Gastrocnemius medialis (tissue), 4 donors: Measurements from ENCODE around the gene SKA1. TPM values are rescaled to one million over a fixed set of nuclear protein-coding genes. Genes with fewer than 3 reads are reported as not detected.

ENCODE experiments used
- ATAC-seq, 2 donors: fragments of 150-250 bp; one replicate each; pipeline ENCODE4 v1.9.1; 2016
- DNase-seq, 2 donors: peaks; one replicate each; pipeline ENCODE4 v3.0.0-alpha.2; 2019
- H3K27ac ChIP-seq, 4 donors: fragments of 200-600 bp; sonication (generic); 1 replicate in 1 of 4; 2 replicates in 3 of 4; pipeline ENCODE4 v1.5.1; 2016 to 2018; ENCODE audit warnings: mild to moderate bottlenecking in 2 of 4, moderate library complexity in 1 of 4
- H3K27me3 ChIP-seq, 3 donors: fragments of 200-600 bp; sonication (generic) in 2 of 3; 1 replicate in 1 of 3; 2 replicates in 2 of 3; pipeline versions ENCODE4 v1.5.1 to v1.6.0; 2016 to 2019; ENCODE audit warnings: mild to moderate bottlenecking in 1 of 3, moderate library complexity in 1 of 3
- H3K36me3 ChIP-seq, 2 donors: fragments of 200-600 bp; sonication (generic) in 1 of 2; one replicate each; pipeline ENCODE4 v1.5.1; 2017 to 2018
- H3K4me1 ChIP-seq, 2 donors: fragments of 200-600 bp; sonication (generic) in 1 of 2; one replicate each; pipeline ENCODE4 v1.5.1; 2016 to 2017; ENCODE audit warnings: mild to moderate bottlenecking in 2 of 2
- H3K4me3 ChIP-seq, 4 donors: fragments of 200-600 bp; sonication (generic) in 3 of 4; 1 replicate in 1 of 4; 2 replicates in 3 of 4; pipeline ENCODE4 v1.5.1; 2016 to 2019; ENCODE audit warnings: mild to moderate bottlenecking in 2 of 4
- H3K9me3 ChIP-seq, 3 donors: fragments of 200-600 bp; sonication (generic) in 2 of 3; 1 replicate in 1 of 3; 2 replicates in 2 of 3; pipeline ENCODE4 v1.5.1; 2016 to 2019
- CTCF ChIP-seq, 5 experiments: fragments of 450-650 bp in 3 of 5; fragments of 200-600 bp in 2 of 5; sonication (generic) in 2 of 5; IDR thresholded peaks in 4 of 5; conservative IDR thresholded peaks in 1 of 5; 1 replicate in 4 of 5; 2 replicates in 1 of 5; pipeline ENCODE4 v1.5.1; 2016 to 2019; ENCODE audit warnings: antibody characterized with exemption in 5 of 5, mild to moderate bottlenecking in 3 of 5, moderate library complexity in 3 of 5
- POLR2A ChIP-seq, 2 donors: fragments of 450-650 bp; IDR thresholded peaks; one replicate each; pipeline ENCODE4 v1.6.1; 2017; ENCODE audit warnings: antibody characterized with exemption in 2 of 2, mild to moderate bottlenecking in 2 of 2, moderate library complexity in 2 of 2
- in situ Hi-C, 4 donors: fragments of 200-750 bp; cut with MboI; loops; one replicate each; pipeline versions ENCODE4 v1.15.0 to v1.8.0; 2017; ENCODE audit warnings: low sequenced_read_pairs in 4 of 4
- intact Hi-C: fragments of 100-400 bp; cut with DNase I; formaldehyde crosslinking; loops from one replicate; pipeline ENCODE4 v1.15.1; 2023; ENCODE audit warnings: low total_unique reads
- total RNA-seq, 4 donors: library from RNA; depleted of rRNA; stranded (reverse); fragments of >200 nt; gene quantifications; one replicate each; pipeline versions ENCODE4 v1.1.0 to v1.2.3, GENCODE V29; 2016

Gene SKA1
- total RNA-seq, 4 donors from 2014 or later: 0.15 to 0.16 TPM; not detected in 2

- no peak for TF ChIP-seq CTCF (IDR thresholded peaks at IDR 0.05 in 4 of 5, conservative IDR thresholded peaks at IDR 0.05 in 1 of 5)
- H3K4me1 ChIP-seq: no peaks in the 10 kb centered on the region
- in situ Hi-C loops: no loop called here
- intact Hi-C loops: no loop called here
- H3K36me3 ChIP-seq: no peaks in the 10 kb centered on the region
- no peak overlapping the region for H3K4me3 ChIP-seq
- no peaks in the 10 kb centered on the region for H3K9me3 ChIP-seq
- ATAC-seq (no peak), DNase-seq (no peak)
- H3K27me3 ChIP-seq: no peaks in the 10 kb centered on the region
- H3K27ac ChIP-seq: no peak overlapping the region
These were observed 40.2 kb upstream of the SKA1 start for GRCh38 chr18:50334546-50335152.

- no peak for ATAC-seq
- Histone ChIP-seq H3K4me3 (no peak overlapping the region), H3K4me1 (no peaks in the 10 kb centered on the region), H3K9me3 (no peaks in the 10 kb centered on the region), H3K36me3 (no peaks in the 10 kb centered on the region), H3K27ac (no peak overlapping the region), H3K27me3 (no peaks in the 10 kb centered on the region)
- no peak for TF ChIP-seq CTCF (IDR thresholded peaks at IDR 0.05 in 4 of 5, conservative IDR thresholded peaks at IDR 0.05 in 1 of 5)
- no peak for TF ChIP-seq POLR2A (IDR thresholded peaks at IDR 0.05)
- in situ Hi-C loops (no loop called here), intact Hi-C loops (no loop called here)
- no peak for DNase-seq
These were observed 36.7 kb upstream of the SKA1 start for GRCh38 chr18:50338122-50338521.

GRCh38 chr18:50338715-50339114 lies 36.1 kb upstream of the SKA1 start:
- Histone ChIP-seq H3K9me3 (no peaks in the 10 kb centered on the region), H3K4me3 (no peak overlapping the region), H3K27ac (no peak overlapping the region), H3K36me3 (no peaks in the 10 kb centered on the region), H3K27me3 (no peaks in the 10 kb centered on the region), H3K4me1 (no peaks in the 10 kb centered on the region)
- DNase-seq: no peak
- no peak for ATAC-seq
- intact Hi-C loops (no loop called here), in situ Hi-C loops (no loop called here)
- TF ChIP-seq CTCF (IDR thresholded peaks at IDR 0.05 in 4 of 5, conservative IDR thresholded peaks at IDR 0.05 in 1 of 5): no peak
- no peak for TF ChIP-seq POLR2A (IDR thresholded peaks at IDR 0.05)

- no peak for ATAC-seq
- no peaks in the 10 kb centered on the region for H3K36me3 ChIP-seq
- in situ Hi-C loops (no loop called here), intact Hi-C loops (no loop called here)
- no peak overlapping the region for H3K27ac ChIP-seq
- no peak overlapping the region for H3K4me3 ChIP-seq
- H3K4me1 ChIP-seq: no peaks in the 10 kb centered on the region
- DNase-seq: no peak
- no peak for TF ChIP-seq POLR2A (IDR thresholded peaks at IDR 0.05)
- TF ChIP-seq CTCF (IDR thresholded peaks at IDR 0.05 in 4 of 5, conservative IDR thresholded peaks at IDR 0.05 in 1 of 5): no peak
- H3K9me3 ChIP-seq: no peaks in the 10 kb centered on the region
- H3K27me3 ChIP-seq: no peaks in the 10 kb centered on the region
These were observed 34.8 kb upstream of the SKA1 start for GRCh38 chr18:50340078-50340477.

- in situ Hi-C loops: no loop called here
- TF ChIP-seq POLR2A (IDR thresholded peaks at IDR 0.05) (no peak), CTCF (IDR thresholded peaks at IDR 0.05 in 4 of 5, conservative IDR thresholded peaks at IDR 0.05 in 1 of 5) (no peak)
- DNase-seq (no peak), ATAC-seq (no peak)
- no peaks in the 10 kb centered on the region for H3K36me3 ChIP-seq
- no peak overlapping the region for H3K4me3 ChIP-seq
- H3K27me3 ChIP-seq: no peaks in the 10 kb centered on the region
- H3K27ac ChIP-seq: no peak overlapping the region
- H3K4me1 ChIP-seq: no peaks in the 10 kb centered on the region
- intact Hi-C loops: no loop called here
- no peaks in the 10 kb centered on the region for H3K9me3 ChIP-seq
These were observed 33.4 kb upstream of the SKA1 start for GRCh38 chr18:50341443-50341842.
